C4-2B (cell line): Measurements from ENCODE around the gene NAPSA.
"Not testable (repeated sequence)": the region's sequence is repeated elsewhere in the genome, so short reads cannot be mapped to it uniquely, and the experiment has no call there.

Experiments
- H3K27ac ChIP-seq: fragments of 450-650 bp; 2 replicates; pipeline ENCODE4 v1.5.1; 2017
- ZFX ChIP-seq: fragments of 450-650 bp; IDR thresholded peaks from 2 replicates; pipeline ENCODE4 v1.6.1; 2017
- TF ChIP-seq, protein P1 (sequence below): fragments of 450-650 bp; conservative IDR thresholded peaks from 2 replicates; pipeline ENCODE4 v1.5.1; 2017; ENCODE audit warnings: mild to moderate bottlenecking

The NAPSA gene

DNA sequence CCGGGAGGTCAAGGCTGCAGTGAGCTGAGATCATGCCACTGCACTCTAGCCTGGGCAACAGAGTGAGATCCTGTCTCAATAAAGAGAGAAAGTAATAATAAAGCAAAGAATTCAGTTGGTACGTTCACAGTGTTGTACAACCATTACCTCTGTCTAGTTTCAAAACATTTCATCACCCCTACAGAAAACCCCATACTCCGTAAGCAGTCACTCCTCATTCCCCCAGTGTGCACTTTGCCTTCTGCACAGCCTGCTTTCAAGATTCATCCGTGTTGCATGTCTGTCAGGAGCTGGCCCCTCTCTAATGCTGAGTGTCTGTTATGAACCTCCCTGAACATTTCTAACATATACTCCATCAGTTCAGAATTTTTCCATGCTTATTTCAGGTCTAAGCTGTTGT is 28.1 kb upstream of the NAPSA start:
- TF ChIP-seq ZFX: no peak
- TF ChIP-seq, protein P1, sequence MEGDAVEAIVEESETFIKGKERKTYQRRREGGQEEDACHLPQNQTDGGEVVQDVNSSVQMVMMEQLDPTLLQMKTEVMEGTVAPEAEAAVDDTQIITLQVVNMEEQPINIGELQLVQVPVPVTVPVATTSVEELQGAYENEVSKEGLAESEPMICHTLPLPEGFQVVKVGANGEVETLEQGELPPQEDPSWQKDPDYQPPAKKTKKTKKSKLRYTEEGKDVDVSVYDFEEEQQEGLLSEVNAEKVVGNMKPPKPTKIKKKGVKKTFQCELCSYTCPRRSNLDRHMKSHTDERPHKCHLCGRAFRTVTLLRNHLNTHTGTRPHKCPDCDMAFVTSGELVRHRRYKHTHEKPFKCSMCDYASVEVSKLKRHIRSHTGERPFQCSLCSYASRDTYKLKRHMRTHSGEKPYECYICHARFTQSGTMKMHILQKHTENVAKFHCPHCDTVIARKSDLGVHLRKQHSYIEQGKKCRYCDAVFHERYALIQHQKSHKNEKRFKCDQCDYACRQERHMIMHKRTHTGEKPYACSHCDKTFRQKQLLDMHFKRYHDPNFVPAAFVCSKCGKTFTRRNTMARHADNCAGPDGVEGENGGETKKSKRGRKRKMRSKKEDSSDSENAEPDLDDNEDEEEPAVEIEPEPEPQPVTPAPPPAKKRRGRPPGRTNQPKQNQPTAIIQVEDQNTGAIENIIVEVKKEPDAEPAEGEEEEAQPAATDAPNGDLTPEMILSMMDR: no peak
- no peak overlapping the region for H3K27ac ChIP-seq

GRCh38 chr19:50392759-50393158 is 27.3 kb upstream of the NAPSA start:
- H3K27ac ChIP-seq: no peak overlapping the region
- no peak for TF ChIP-seq ZFX
- TF ChIP-seq, protein P1: no peak

DNA sequence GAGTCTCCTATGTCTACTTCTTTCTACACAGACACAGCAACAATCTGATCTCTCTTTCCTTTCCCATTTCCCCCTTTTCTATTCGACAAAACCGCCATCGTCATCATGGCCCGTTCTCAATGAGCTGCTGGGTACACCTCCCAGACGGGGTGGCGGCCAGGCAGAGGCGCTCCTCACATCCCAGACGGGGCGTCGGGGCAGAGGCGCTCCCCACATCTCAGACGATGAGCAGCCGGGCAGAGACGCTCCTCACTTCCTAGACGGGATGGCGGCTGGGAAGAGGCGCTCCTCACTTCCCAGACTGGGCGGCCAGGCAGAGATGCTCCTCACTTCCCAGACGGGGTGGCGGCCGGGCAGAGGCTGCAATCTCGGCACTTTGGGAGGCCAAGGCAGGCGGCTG is 25.5 kb upstream of the NAPSA start:
- H3K27ac ChIP-seq: not testable (repeated sequence)

DNA sequence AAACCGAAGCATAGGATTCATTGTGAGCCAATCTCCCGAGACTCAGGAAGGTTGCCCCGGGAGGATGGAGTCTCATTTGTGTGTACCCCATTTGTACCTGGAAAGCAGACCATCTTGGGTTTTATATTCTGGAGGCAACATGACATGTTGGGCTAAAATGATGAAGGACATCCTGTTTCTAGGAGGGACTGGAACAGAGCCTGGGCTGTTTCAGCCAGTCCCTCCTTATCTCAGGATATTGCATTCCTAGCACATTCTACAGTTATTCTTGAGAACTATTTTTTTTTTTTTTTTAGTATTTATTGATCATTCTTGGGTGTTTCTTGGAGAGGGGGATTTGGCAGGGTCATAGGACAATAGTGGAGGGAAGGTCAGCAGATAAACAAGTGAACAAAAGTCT is 24.9 kb upstream of the NAPSA start:
- H3K27ac ChIP-seq: not testable (repeated sequence)

GRCh38 chr19:50387868-50388245 is 22.4 kb upstream of the NAPSA start:
- no peak overlapping the region for H3K27ac ChIP-seq
- TF ChIP-seq ZFX: no peak
- TF ChIP-seq, protein P1: no peak

GRCh38 chr19:50387176-50387867 is 21.9 kb upstream of the NAPSA start:
- TF ChIP-seq, protein P1: no peak
- no peak for TF ChIP-seq ZFX
- H3K27ac ChIP-seq: no peak overlapping the region

- TF ChIP-seq ZFX: peak; percentile 11; the same call in 1 of the 2 replicates
- TF ChIP-seq, protein P1: no peak
- peak overlapping the region; percentile 88 for H3K27ac ChIP-seq
These were observed 19.5 kb upstream of the NAPSA start for GRCh38 chr19:50384685-50385535.

GRCh38 chr19:50383852-50384684 is 18.6 kb upstream of the NAPSA start, which contains the start of gene POLD1:
Gene POLD1, plus strand, starts transcription at chr19:50384347. Its CDS starts 14,505 bp downstream, at chr19:50398852.
- TF ChIP-seq, protein P1: no peak
- peak; percentile 41; the same call in 1 of the 2 replicates for TF ChIP-seq ZFX
- peak within 1 kb of the TSS; percentile 88 for H3K27ac ChIP-seq
